ENCODE measurements around the gene KRT6C.

The KRT6C gene

DNA sequence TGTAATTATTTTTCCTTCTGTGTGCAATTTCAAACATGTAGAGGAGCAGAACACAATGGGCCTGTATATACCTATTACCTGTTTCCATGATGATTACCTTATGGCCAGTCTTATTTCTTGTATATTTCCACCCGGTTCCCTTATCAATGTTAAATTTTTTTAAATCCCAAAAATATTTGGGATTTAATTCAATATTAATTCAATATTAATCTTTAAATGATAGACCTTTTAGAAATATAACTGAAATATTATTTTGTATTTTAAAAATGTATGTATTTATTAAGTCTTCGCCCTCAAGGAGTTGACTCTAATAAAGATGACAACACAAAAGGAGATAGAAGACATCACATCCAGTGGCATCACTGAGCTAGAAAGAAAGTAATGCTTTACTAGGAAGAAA lies 607 bp upstream of the KRT6C start:
- TF ChIP-seq, protein P1, sequence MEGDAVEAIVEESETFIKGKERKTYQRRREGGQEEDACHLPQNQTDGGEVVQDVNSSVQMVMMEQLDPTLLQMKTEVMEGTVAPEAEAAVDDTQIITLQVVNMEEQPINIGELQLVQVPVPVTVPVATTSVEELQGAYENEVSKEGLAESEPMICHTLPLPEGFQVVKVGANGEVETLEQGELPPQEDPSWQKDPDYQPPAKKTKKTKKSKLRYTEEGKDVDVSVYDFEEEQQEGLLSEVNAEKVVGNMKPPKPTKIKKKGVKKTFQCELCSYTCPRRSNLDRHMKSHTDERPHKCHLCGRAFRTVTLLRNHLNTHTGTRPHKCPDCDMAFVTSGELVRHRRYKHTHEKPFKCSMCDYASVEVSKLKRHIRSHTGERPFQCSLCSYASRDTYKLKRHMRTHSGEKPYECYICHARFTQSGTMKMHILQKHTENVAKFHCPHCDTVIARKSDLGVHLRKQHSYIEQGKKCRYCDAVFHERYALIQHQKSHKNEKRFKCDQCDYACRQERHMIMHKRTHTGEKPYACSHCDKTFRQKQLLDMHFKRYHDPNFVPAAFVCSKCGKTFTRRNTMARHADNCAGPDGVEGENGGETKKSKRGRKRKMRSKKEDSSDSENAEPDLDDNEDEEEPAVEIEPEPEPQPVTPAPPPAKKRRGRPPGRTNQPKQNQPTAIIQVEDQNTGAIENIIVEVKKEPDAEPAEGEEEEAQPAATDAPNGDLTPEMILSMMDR (conservative IDR thresholded peaks at IDR 0.05; ENCODE audit: low read depth, low read length), result no peak
- Histone ChIP-seq H2AFZ (ENCODE audit: low read depth) (no peak overlapping the region), H3K4me1 (ENCODE audit: low read depth, poor library complexity, severe bottlenecking) (no peaks in the 10 kb centered on the region), H3K79me2 (ENCODE audit: insufficient read depth, low read depth) (no peaks in the 10 kb centered on the region), H3K27ac (no peak overlapping the region), H4K20me1 (ENCODE audit: insufficient read depth) (no peaks in the 10 kb centered on the region), H3K27me3 (ENCODE audit: insufficient read depth, low read depth) (no peaks in the 10 kb centered on the region; the same call in 1 of the 2 replicates), H3K4me3 (IDR thresholded peaks at IDR 0.05; ENCODE audit: insufficient read depth, low read depth, low read length) (no peak overlapping the region), H3K36me3 (ENCODE audit: insufficient read depth) (no peaks in the 10 kb centered on the region), H3K9ac (no peak overlapping the region), H3K4me2 (no peak overlapping the region)

- no peak overlapping the region for H3K4me3 ChIP-seq (IDR thresholded peaks at IDR 0.05; ENCODE audit: insufficient read depth, low read depth, low read length)
- H3K4me2 ChIP-seq, result no peak overlapping the region
- no peaks in the 10 kb centered on the region; the same call in 1 of the 2 replicates for H3K27me3 ChIP-seq (ENCODE audit: insufficient read depth, low read depth)
- H4K20me1 ChIP-seq (ENCODE audit: insufficient read depth), result no peaks in the 10 kb centered on the region
- no peaks in the 10 kb centered on the region for H3K4me1 ChIP-seq (ENCODE audit: low read depth, poor library complexity, severe bottlenecking)
- TF ChIP-seq, protein P1 (conservative IDR thresholded peaks at IDR 0.05; ENCODE audit: low read depth, low read length), result no peak
- no peaks in the 10 kb centered on the region for H3K79me2 ChIP-seq (ENCODE audit: insufficient read depth, low read depth)
- H3K36me3 ChIP-seq (ENCODE audit: insufficient read depth), result no peaks in the 10 kb centered on the region
- H3K27ac ChIP-seq, result no peak overlapping the region
- no peak overlapping the region for H2AFZ ChIP-seq (ENCODE audit: low read depth)
- H3K9ac ChIP-seq, result no peak overlapping the region
These were observed 3.8 kb downstream of the KRT6C start for GRCh38 chr12:52469853-52470252.

- Histone ChIP-seq H4K20me1 (ENCODE audit: insufficient read depth) (no peaks in the 10 kb centered on the region), H3K27me3 (ENCODE audit: insufficient read depth, low read depth) (no peaks in the 10 kb centered on the region), H3K9ac (no peak overlapping the region), H3K27ac (no peak overlapping the region), H3K79me2 (ENCODE audit: insufficient read depth, low read depth) (no peaks in the 10 kb centered on the region), H3K4me3 (IDR thresholded peaks at IDR 0.05; ENCODE audit: insufficient read depth, low read depth, low read length) (no peak overlapping the region), H3K4me2 (no peak overlapping the region), H3K4me1 (ENCODE audit: low read depth, poor library complexity, severe bottlenecking) (no peaks in the 10 kb centered on the region), H3K36me3 (ENCODE audit: insufficient read depth) (no peaks in the 10 kb centered on the region), H2AFZ (ENCODE audit: low read depth) (no peak overlapping the region)
- TF ChIP-seq, protein P1 (conservative IDR thresholded peaks at IDR 0.05; ENCODE audit: low read depth, low read length), result no peak
These were observed 8.7 kb downstream of the KRT6C start for GRCh38 chr12:52464897-52465296.

DNA sequence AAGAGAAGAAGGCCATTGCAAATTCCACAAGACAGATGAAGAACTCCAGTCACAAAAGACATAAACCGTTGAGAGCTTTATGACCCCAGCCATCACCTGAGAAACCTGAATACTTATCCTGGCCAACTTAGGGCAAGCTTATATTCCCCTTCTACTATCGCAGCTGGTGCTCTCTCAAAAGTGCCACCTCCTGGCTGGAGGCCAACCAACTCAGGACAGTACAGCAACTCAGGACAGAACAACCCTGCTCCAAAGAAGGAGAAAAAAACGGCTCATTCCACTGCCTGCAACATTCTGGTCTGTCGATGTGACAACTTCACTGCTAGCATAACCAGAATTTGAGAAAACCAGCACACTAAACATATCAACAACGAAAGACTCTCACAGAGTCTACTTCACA lies 11.9 kb downstream of the KRT6C start:
- Histone ChIP-seq H3K79me2 (ENCODE audit: insufficient read depth, low read depth) (no peaks in the 10 kb centered on the region), H3K4me1 (ENCODE audit: low read depth, poor library complexity, severe bottlenecking) (no peaks in the 10 kb centered on the region), H3K27ac (no peak overlapping the region), H4K20me1 (ENCODE audit: insufficient read depth) (no peaks in the 10 kb centered on the region), H3K4me2 (no peak overlapping the region), H3K4me3 (IDR thresholded peaks at IDR 0.05; ENCODE audit: insufficient read depth, low read depth, low read length) (no peak overlapping the region), H2AFZ (ENCODE audit: low read depth) (no peak overlapping the region), H3K36me3 (ENCODE audit: insufficient read depth) (no peaks in the 10 kb centered on the region), H3K27me3 (ENCODE audit: insufficient read depth, low read depth) (no peaks in the 10 kb centered on the region), H3K9ac (no peak overlapping the region)
- TF ChIP-seq, protein P1 (conservative IDR thresholded peaks at IDR 0.05; ENCODE audit: low read depth, low read length), result no peak

Measured in KMS-11 (cell line).